GM15510 (cell line): ENCODE data around the gene KCNJ12.

Experiments
- POLR2A ChIP-seq: IDR thresholded peaks from 3 replicates; pipeline ENCODE4 v1.6.1; 2011; ENCODE audit warnings: borderline replicate concordance; ENCODE audit not compliant: insufficient read length; ENCODE audit errors: extremely low read depth

Gene KCNJ12

GRCh38 chr17:21376081-21376758, at the start of gene KCNJ12:
Gene KCNJ12, plus strand, starts transcription at chr17:21376357. Its CDS starts 38,986 bp downstream, at chr17:21415343.
- no peak for TF ChIP-seq POLR2A

- TF ChIP-seq POLR2A: no peak
These were observed 45.6 kb upstream of the KCNJ12 start for GRCh38 chr17:21330436-21331160.

- TF ChIP-seq POLR2A: no peak
These were observed 37.1 kb upstream of the KCNJ12 start for GRCh38 chr17:21339011-21339410.

GRCh38 chr17:21345236-21345635, 30.9 kb upstream of the KCNJ12 start:
- TF ChIP-seq POLR2A: no peak

GRCh38 chr17:21351366-21352065, 24.6 kb upstream of the KCNJ12 start:
- TF ChIP-seq POLR2A: no peak

GRCh38 chr17:21352221-21352980, 23.8 kb upstream of the KCNJ12 start:
- no peak for TF ChIP-seq POLR2A

- TF ChIP-seq POLR2A: no peak
These were observed 23.2 kb upstream of the KCNJ12 start for GRCh38 chr17:21352981-21353265.

GRCh38 chr17:21353326-21354010, 22.7 kb upstream of the KCNJ12 start:
- no peak for TF ChIP-seq POLR2A

- no peak for TF ChIP-seq POLR2A
These were observed 21.3 kb upstream of the KCNJ12 start for GRCh38 chr17:21354796-21355385.

GRCh38 chr17:21355586-21355985, 20.6 kb upstream of the KCNJ12 start:
- no peak for TF ChIP-seq POLR2A

GRCh38 chr17:21356537-21357127, 19.5 kb upstream of the KCNJ12 start:
- no peak for TF ChIP-seq POLR2A

- no peak for TF ChIP-seq POLR2A
These were observed 18.9 kb upstream of the KCNJ12 start for GRCh38 chr17:21357281-21357680.

- no peak for TF ChIP-seq POLR2A
These were observed 18.2 kb upstream of the KCNJ12 start for GRCh38 chr17:21357696-21358656.
